B cell (primary cell): ENCODE measurements around the gene C3orf22.

ENCODE experiments used
- CTCF ChIP-seq: fragments of 200-600 bp; IDR thresholded peaks from one replicate; pipeline ENCODE4 v1.8.0; 2022; ENCODE audit warnings: antibody characterized with exemption, mild to moderate bottlenecking
- EZH2 ChIP-seq: IDR thresholded peaks from 2 replicates; pipeline ENCODE4 v1.6.1; 2012; ENCODE audit warnings: borderline replicate concordance, low read depth, mild to moderate bottlenecking, moderate library complexity, low read length; ENCODE audit not compliant: insufficient read depth, poor library complexity, severe bottlenecking

DNA sequence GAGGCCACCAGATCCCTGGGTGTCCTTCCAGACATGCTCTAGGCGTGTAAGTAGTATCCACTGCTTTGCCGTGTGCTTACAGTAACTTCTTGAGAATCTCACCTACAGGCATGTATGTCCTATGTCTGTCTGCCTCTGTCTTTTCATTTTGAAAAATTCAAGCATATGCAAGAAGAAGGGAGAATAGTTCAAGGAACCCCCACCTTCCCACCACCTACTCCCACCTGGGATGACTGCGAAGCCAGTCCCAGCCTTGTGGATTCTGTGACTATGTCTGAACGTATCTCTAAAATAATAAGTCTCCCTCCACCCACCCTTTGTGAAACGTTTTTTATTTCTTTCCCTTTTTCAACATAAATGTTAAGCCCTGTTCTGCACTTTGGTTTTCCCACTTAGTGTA is 19.8 kb downstream of the C3orf22 start:
- TF ChIP-seq CTCF (no peak), EZH2 (no peak)
